T47D (cell line): ENCODE data around the gene SRSF12.
"Not testable (repeated sequence)": the region's sequence is repeated elsewhere in the genome, so short reads cannot be mapped to it uniquely, and the experiment has no call there.

Experiments
- DNase-seq, 2 experiments: peaks; one replicate each; pipeline versions ENCODE4 v3.0.0 to v3.0.0-alpha.2; 2011 to 2012; ENCODE audit warnings: low read depth in 1 of 2, low spot score in 1 of 2
- JUND ChIP-seq: IDR thresholded peaks from 2 replicates; pipeline ENCODE4 v1.6.1; 2012; ENCODE audit warnings: low read depth
- in situ Hi-C: cut with HindIII; loops from 2 replicates; pipeline ENCODE4 v1.10.0; 2016; ENCODE audit warnings: low sequenced_read_pairs, low pct_unique_long_range_greater_than_20kb

The SRSF12 gene

GRCh38 chr6:89144354-89144906, 26.6 kb upstream of the SRSF12 start:
- in situ Hi-C loops: no loop called here
- peak; percentile 10 to 39 for DNase-seq
- TF ChIP-seq JUND: no peak

DNA sequence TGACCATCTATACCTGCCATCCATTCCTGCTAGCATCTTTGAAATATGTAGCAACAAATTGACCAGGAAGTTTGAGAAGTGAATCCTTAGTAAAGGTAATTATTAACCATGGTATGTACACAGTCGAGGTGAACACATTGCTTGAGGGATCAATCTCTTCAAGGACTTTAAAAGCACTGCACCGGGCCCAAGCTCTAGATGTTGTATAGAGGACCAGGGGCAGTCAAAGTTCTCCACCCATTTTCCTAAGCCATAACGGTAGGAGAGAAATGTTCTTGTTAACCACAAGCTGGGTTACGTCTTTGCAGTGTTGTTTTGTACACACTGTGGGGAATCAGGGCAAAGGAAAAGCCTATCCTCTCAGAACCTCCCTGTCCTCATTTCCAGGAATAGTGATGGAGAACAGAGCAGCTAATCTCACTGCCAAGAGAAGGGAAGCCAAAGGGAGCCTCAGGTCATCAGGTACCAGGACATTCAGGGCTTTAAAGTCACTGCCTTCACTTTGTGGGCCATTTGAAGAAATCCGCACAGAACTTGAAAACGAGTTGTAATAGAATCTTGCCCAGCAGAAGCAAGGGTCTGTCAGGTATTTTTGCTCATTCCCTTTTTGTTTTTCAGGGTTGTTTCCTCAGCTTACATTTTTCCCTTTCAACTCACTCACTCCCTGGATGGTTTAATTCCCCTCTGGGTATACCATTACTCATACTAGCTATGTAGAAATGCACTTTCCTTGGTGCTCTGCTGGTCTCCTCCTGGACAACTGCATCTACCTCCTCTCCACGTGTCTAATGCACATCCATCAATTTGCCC, 22.7 kb upstream of the SRSF12 start:
- DNase-seq: no peak
- in situ Hi-C loops: no loop called here

DNA sequence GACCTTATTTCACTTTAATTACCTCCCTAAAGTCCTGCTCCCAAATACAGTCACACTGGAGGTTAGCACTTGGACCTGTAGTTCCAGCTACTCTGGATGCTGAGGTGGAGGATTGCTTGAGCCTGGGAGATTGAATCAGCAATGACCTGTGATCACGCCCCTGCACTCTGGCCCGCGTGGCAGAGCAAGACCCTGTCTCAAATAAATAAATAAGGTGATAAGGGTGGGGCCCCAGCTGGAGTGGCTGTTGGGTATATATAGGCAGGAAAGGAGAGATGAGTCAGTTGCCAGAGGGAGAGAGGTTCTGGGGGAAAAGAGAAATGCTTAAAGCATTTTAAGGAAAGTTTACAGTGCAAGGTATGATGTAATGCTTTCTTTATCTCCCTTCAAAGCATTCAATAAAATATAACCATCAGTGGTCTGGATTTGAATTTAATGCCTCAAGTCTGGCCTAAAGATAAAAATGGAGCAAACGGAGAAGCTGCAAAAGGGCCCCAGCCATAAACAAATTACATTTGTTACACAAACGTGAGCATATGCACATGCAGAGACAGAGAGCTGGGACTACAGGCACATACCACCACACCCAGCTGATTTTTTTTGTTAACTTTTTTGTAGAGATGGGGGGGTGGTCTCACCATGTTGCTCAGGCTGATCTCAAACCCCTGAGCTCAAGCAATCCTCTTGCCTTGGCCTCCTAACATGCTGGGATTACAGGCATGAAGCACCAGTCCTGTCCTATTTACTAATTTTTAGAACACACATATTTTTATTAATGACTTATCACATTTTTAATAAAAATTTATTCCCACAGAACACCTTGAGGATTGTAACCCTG, 21.9 kb upstream of the SRSF12 start:
- no peak for TF ChIP-seq JUND
- in situ Hi-C loops: no loop called here
- no peak for DNase-seq

More for the DNA sequence above, 22.7 kb upstream of the SRSF12 start:
- TF ChIP-seq JUND: no peak

DNA sequence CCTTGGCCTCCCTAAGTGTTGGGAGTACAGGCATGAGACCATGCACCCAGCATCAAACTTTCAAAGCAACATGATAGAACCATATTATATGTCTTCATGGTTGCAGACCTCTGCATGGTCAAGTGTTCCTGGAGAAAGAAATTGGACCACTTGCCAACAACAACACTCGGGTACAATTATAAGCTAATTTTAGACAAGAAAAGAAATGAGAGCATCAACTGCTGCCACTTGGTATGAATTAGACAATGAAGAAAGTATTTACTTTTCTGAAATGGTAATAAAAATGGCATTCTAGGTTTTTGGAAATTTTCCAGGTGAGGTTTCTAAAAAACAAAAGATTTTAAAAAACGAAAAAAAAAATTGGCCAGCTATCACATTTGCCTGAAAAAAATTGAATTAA, 20.3 kb upstream of the SRSF12 start:
- DNase-seq: no peak
- in situ Hi-C loops: no loop called here
- TF ChIP-seq JUND: no peak

- no peak for TF ChIP-seq JUND
- in situ Hi-C loops: no loop called here
- no peak for DNase-seq
Observed at GRCh38 chr6:89134723-89135122, 16.9 kb upstream of the SRSF12 start.

DNA sequence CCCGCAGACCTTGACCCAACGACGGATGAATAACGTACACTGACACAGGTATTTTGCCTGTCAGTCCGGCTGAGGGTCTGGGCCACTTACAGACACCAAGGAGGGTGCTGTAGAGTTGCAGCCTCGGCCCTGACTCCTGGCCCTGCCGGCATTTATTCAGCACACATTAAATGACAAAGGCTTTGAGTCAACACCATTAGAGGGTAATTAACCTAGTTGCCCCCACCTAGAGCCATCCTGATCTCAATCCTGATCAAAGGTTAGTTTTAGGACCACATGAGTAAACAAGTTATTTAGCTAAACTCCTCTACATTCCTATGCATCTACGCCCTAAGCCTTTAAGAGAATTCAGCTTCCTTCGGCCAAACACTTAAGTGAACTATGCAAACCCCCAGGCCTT, 16.1 kb upstream of the SRSF12 start:
- TF ChIP-seq JUND: no peak
- no peak for DNase-seq
- in situ Hi-C loops: no loop called here

DNA sequence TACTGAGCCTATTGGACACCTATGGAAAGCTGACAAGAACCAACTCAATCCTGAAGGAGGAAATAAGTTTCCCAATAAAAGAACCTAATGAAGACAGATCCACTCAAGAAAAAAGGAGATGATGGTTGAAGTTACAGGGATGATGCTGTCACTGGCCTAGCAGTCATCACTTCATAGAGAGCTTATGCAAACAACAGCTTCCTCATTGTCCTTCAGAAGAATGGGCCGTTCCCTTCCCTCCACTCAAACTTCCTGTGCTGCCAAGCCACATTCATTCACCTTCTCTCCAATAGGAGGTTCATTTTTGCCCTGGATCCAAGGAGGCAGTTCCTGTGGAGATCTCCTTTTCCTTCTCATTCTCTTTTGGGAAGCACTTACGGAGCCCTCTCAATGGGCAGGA, 14.2 kb upstream of the SRSF12 start:
- DNase-seq: no peak
- in situ Hi-C loops: no loop called here
- TF ChIP-seq JUND: no peak

GRCh38 chr6:89131599-89131998, 13.7 kb upstream of the SRSF12 start:
- in situ Hi-C loops: no loop called here
- DNase-seq: no peak
- no peak for TF ChIP-seq JUND

DNA sequence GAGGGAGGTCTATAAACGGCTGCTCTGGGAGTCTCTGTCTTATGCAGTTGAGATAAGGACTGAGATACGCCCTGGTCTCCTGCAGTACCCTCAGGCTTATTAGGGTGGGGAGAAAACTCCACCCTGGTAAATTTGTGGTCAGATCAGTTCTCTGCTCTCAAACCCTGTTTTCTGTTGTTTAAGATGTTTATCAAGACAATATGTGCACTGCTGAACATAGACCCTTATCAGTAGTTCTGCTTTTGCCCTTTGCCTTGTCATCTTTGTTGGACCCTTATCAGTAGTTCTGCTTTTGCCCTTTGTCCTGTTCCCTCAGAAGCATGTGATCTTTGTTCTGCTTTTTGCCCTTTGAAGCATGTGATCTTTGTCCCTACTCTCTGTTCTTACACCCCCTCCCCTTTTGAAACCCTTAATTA, 10.4 kb upstream of the SRSF12 start:
- not testable (repeated sequence) for DNase-seq

GRCh38 chr6:89122625-89123024, 4.8 kb upstream of the SRSF12 start:
- DNase-seq: peak; percentile 57 to 70
- in situ Hi-C loops: no loop called here
- TF ChIP-seq JUND: no peak

More for the DNA sequence above, 10.4 kb upstream of the SRSF12 start:
- in situ Hi-C loops: not testable (repeated sequence)

DNA sequence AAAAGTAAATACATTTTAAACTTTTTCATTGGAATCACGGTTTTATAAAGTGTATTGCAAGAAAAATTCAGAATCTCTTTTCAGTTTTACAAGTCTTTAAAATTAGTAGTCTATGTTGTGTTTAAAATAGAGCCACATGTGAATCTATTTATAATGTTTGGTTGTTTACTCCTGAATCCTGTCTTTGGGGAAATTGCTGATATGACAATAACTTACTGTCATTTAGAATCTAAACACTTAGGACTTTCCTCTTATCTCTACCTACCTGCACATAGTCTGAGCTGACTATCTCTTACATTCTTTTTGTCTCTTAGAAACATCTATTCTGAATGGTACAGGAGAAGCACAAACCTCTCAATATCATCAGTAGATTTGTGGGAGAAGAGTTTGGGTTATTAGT, 4.1 kb upstream of the SRSF12 start:
- in situ Hi-C loops: no loop called here
- no peak for DNase-seq
- no peak for TF ChIP-seq JUND

- no peak for TF ChIP-seq JUND
- no peak for DNase-seq
- in situ Hi-C loops: no loop called here
Observed at GRCh38 chr6:89120371-89120770, 2.5 kb upstream of the SRSF12 start.

DNA sequence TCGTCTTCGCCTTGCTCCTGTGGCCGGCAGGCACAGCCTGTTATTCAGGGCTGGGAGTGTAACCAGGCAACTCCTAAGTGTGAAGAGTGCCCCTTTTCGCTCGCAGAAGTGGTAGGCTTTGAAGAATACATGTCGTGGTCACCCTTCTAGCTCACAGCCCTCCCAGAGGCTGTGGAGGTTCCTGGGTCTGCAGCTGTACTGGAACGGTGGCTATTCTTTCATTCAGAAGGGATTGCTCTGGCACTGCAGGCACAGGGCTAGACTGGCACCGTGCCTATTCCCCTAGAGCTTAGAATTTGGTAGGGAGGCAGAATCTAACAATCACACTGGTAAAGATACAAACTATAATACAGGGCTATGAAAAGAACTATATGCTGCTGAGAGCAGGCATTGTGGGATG, 1.1 kb upstream of the SRSF12 start:
- DNase-seq: peak in 1 of 2 experiments; percentile 17
- no peak for TF ChIP-seq JUND
- in situ Hi-C loops: no loop called here
